ENCODE measurements around the gene FUT1. TPM values are rescaled to one million over a fixed set of nuclear protein-coding genes. Genes with fewer than 3 reads are reported as not detected.
"Not testable (repeated sequence)": the region's sequence is repeated elsewhere in the genome, so short reads cannot be mapped to it uniquely, and the experiment has no call there.

The FUT1 gene
- total and polyA plus RNA-seq, 2 donors = 0.52 to 1.3 TPM

DNA sequence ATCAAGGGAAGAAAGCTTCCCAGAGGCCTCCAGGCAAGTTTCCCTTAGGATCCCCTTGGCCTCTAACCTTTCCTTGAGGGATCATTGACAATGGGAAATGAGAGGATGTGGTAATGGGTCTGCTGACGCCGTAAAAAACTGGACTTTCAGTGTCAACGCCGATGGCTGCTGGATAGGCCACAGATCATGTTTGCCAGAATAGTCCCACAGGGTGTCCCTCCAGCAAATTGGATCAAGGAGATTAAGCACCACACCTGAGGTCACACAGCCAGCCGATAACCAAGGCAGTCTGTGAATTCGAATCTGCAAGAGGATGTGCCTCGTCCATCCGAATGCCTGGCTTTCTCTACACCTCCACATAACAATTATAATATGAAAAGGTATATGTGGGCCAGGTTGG is 40.8 kb upstream of the FUT1 start:
- Histone ChIP-seq H3K9me3 (ENCODE audit: control insufficient read depth in 2 of 2, insufficient read depth in 1 of 2, low read length in 1 of 2) (no peaks in the 10 kb centered on the region), H3K36me3 (ENCODE audit: control insufficient read depth in 2 of 2, insufficient read depth in 2 of 2, low read length in 1 of 2) (no peaks in the 10 kb centered on the region), H3K27me3 (ENCODE audit: control insufficient read depth in 2 of 2, insufficient read depth in 1 of 2, low read length in 1 of 2) (no peaks in the 10 kb centered on the region), H3K4me3 (ENCODE audit: low read length in 2 of 2) (no peak overlapping the region), H3K4me1 (ENCODE audit: control insufficient read depth in 2 of 2, insufficient read depth in 2 of 2, low read length in 2 of 2) (peaks cover 0 to 10% of the 10 kb centered on the region in 2 donors), H3K27ac (ENCODE audit: low read depth in 1 of 2, low read length in 1 of 2) (no peak overlapping the region)
- DNase-seq (ENCODE audit: low read depth in 6 of 9, low spot score in 9 of 9) = no peak
- WGBS = 80% methylated on average over 8 of the region's 8 CpGs

DNA sequence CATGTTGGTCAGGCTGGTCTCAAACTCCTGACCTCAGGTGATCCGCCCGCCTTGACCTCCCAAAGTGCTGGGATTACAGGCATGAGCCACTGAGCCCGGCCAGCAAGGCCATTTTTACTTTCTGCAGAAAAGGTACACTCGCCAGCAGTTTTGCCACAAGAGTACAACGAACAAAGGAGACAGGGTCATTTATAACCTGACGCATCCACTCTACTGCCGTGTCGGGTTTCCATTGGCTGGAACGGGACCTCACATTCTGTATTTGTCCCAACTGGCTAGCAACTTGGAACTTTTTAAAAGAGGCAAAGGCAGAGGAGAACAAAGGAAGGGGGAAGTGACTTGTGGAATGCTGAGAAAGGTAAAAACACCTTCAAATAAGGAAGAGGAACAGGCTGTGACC is 34.9 kb upstream of the FUT1 start:
- WGBS = 97% methylated on average over 9 of the region's 9 CpGs
- H3K27ac ChIP-seq (ENCODE audit: low read depth in 1 of 2, low read length in 1 of 2) = not testable (repeated sequence)

DNA sequence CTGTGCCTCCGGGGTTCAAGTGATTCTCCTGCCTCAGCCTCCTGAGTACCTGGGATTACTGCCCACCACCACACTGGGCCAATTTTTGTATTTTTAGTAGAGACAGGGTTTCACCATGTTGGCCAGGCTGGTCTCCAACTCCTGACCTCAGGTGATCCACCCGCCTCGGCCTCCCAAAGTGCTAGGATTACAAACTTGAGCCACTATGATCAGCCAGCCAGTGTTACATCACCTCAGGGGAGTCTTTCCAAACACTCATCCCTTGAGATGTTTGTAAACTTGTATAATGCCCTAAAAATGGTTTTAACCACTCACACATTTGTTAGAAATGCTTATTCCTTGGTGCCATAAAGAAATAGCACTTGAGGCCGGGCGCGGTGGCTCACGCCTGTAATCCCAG is 34.0 kb upstream of the FUT1 start:
- H3K36me3 ChIP-seq (ENCODE audit: control insufficient read depth in 2 of 2, insufficient read depth in 2 of 2, low read length in 1 of 2) = not testable (repeated sequence)

More for the DNA sequence above, 34.9 kb upstream of the FUT1 start:
- H3K4me1 ChIP-seq (ENCODE audit: control insufficient read depth in 2 of 2, insufficient read depth in 2 of 2, low read length in 2 of 2); H3K9me3 ChIP-seq (ENCODE audit: control insufficient read depth in 2 of 2, insufficient read depth in 1 of 2, low read length in 1 of 2); H3K27me3 ChIP-seq (ENCODE audit: control insufficient read depth in 2 of 2, insufficient read depth in 1 of 2, low read length in 1 of 2); DNase-seq (ENCODE audit: low read depth in 6 of 9, low spot score in 9 of 9); H3K4me3 ChIP-seq (ENCODE audit: low read length in 2 of 2); H3K36me3 ChIP-seq (ENCODE audit: control insufficient read depth in 2 of 2, insufficient read depth in 2 of 2, low read length in 1 of 2): not testable (repeated sequence)

DNA sequence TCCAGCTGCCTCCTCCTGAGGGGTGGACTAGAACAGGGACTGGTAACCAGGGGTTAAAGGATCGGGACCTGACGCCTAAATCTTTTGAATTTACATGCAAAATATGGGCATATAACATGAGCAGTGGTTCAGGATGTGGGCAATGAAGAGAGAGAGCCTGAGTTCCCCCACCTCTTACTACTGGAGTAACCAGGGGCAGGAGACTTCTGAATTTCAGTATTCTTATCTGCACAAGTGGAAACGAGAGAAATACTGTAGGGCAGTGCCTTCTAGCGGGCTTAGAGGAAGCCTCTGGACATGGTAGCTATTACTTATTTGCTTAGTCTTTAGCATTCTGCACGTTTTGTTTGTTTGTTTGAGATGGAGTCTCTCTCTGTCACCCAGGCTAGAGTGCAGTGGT is 32.1 kb upstream of the FUT1 start:
- WGBS = 77% methylated on average over 5 of the region's 5 CpGs
- H3K27me3 ChIP-seq (ENCODE audit: control insufficient read depth in 2 of 2, insufficient read depth in 1 of 2, low read length in 1 of 2) = peaks cover 0 to 14% of the 10 kb centered on the region in 2 donors
- no peaks in the 10 kb centered on the region for H3K9me3 ChIP-seq (ENCODE audit: control insufficient read depth in 2 of 2, insufficient read depth in 1 of 2, low read length in 1 of 2)
- no peaks in the 10 kb centered on the region for H3K36me3 ChIP-seq (ENCODE audit: control insufficient read depth in 2 of 2, insufficient read depth in 2 of 2, low read length in 1 of 2)
- no peak for DNase-seq (ENCODE audit: low read depth in 6 of 9, low spot score in 9 of 9)
- H3K4me3 ChIP-seq (ENCODE audit: low read length in 2 of 2) = no peak overlapping the region
- H3K27ac ChIP-seq (ENCODE audit: low read depth in 1 of 2, low read length in 1 of 2) = no peak overlapping the region
- peaks cover 0 to 6% of the 10 kb centered on the region in 2 donors for H3K4me1 ChIP-seq (ENCODE audit: control insufficient read depth in 2 of 2, insufficient read depth in 2 of 2, low read length in 2 of 2)

More for the DNA sequence above, 34.0 kb upstream of the FUT1 start:
- not testable (repeated sequence) for DNase-seq (ENCODE audit: low read depth in 6 of 9, low spot score in 9 of 9); H3K27ac ChIP-seq (ENCODE audit: low read depth in 1 of 2, low read length in 1 of 2); H3K4me1 ChIP-seq (ENCODE audit: control insufficient read depth in 2 of 2, insufficient read depth in 2 of 2, low read length in 2 of 2); H3K4me3 ChIP-seq (ENCODE audit: low read length in 2 of 2); H3K9me3 ChIP-seq (ENCODE audit: control insufficient read depth in 2 of 2, insufficient read depth in 1 of 2, low read length in 1 of 2)
- H3K27me3 ChIP-seq (ENCODE audit: control insufficient read depth in 2 of 2, insufficient read depth in 1 of 2, low read length in 1 of 2) = peaks cover 0 to 13% of the 10 kb centered on the region in 2 donors
- 97% methylated on average over 7 of the region's 7 CpGs for WGBS

DNA sequence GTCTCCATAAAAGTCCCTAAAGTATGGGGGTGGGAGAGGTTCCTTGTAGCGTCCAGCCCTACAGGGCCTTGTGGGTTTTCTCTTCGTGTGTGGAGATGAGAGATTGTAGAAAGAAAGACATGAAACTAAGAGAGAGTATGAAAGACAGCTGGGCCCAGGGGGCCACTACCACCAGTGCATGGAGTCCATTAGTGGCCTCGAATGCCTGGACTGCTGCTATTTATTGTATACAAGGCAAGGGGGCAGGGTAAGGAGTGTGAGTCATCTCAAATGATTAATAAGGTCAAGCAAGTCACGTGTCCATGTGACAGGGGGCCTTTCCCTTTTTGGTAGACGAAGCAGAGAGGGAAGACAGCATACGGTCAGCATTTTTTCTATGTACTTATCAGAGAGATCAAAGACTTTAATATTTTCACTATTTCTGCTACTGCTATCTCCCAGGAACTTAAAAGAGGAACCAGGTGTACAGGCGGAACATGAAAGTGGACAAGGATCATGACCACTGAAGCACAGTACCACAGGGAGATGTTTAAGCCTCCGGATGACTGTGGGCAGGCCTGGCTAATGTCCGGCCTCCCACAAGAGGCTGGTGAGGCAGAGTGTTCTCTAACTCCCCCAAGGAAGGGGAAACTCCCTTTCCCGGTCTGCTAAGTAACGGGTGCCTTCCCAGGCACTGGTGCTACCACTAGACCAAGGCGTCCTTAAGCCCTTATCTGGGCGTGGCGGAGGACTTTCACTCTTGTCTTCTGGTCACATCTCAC is 28.4 kb upstream of the FUT1 start:
- no peak for DNase-seq (ENCODE audit: low read depth in 6 of 9, low spot score in 9 of 9)
- Histone ChIP-seq H3K27me3 (ENCODE audit: control insufficient read depth in 2 of 2, insufficient read depth in 1 of 2, low read length in 1 of 2) (peaks cover 0 to 12% of the 10 kb centered on the region in 2 donors), H3K4me3 (ENCODE audit: low read length in 2 of 2) (no peak overlapping the region), H3K9me3 (ENCODE audit: control insufficient read depth in 2 of 2, insufficient read depth in 1 of 2, low read length in 1 of 2) (no peaks in the 10 kb centered on the region), H3K36me3 (ENCODE audit: control insufficient read depth in 2 of 2, insufficient read depth in 2 of 2, low read length in 1 of 2) (no peaks in the 10 kb centered on the region), H3K4me1 (ENCODE audit: control insufficient read depth in 2 of 2, insufficient read depth in 2 of 2, low read length in 2 of 2) (peaks cover 0 to 4% of the 10 kb centered on the region in 2 donors), H3K27ac (ENCODE audit: low read depth in 1 of 2, low read length in 1 of 2) (no peak overlapping the region)
- WGBS = 88% methylated on average over 14 of the region's 14 CpGs

DNA sequence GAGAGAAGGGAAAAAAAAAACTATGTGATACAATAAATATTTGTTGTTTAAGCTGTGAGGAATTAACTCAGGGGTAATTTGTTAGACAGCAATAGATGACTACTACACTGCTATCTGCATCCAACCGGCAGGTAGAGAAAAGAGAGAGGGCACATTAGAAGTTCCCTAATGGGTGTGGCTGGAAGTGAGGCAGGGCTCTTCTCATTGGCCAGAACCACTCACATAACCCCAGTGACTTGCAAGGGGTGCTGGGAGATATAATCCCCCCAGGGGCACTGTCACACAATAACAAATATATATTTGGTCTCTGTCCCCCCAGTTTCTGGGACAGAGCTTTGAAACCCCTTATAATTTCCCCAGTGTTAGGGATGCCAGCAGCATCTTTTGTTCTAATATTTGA is 27.2 kb upstream of the FUT1 start:
- no peak for DNase-seq (ENCODE audit: low read depth in 6 of 9, low spot score in 9 of 9)
- H3K9me3 ChIP-seq (ENCODE audit: control insufficient read depth in 2 of 2, insufficient read depth in 1 of 2, low read length in 1 of 2) = no peaks in the 10 kb centered on the region
- peaks cover 0 to 4% of the 10 kb centered on the region in 2 donors for H3K4me1 ChIP-seq (ENCODE audit: control insufficient read depth in 2 of 2, insufficient read depth in 2 of 2, low read length in 2 of 2)
- 74% methylated on average over 1 of the region's 1 CpG for WGBS
- no peaks in the 10 kb centered on the region for H3K36me3 ChIP-seq (ENCODE audit: control insufficient read depth in 2 of 2, insufficient read depth in 2 of 2, low read length in 1 of 2)
- H3K27me3 ChIP-seq (ENCODE audit: control insufficient read depth in 2 of 2, insufficient read depth in 1 of 2, low read length in 1 of 2) = peaks cover 0 to 11% of the 10 kb centered on the region in 2 donors
- H3K27ac ChIP-seq (ENCODE audit: low read depth in 1 of 2, low read length in 1 of 2) = no peak overlapping the region
- H3K4me3 ChIP-seq (ENCODE audit: low read length in 2 of 2) = no peak overlapping the region

DNA sequence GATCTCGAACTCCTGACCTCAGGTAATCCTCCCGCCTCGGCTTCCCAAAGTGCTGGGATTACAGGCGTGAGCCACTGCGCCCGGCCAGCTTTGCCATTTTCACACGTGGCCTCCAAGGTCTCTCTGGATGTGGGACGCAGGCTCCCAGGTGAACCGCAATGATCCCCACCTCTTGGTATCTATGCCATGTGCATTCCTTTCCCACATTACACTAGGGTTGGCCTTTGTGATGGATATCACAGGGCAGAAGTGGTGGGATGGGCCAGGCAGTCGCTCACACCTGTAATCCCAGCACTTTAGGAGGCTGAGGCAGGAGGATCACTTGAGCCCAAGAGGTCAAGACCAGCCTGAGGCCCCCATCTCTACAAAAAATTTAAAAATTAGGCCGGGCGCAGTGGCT is 25.3 kb upstream of the FUT1 start:
- DNase-seq (ENCODE audit: low read depth in 6 of 9, low spot score in 9 of 9) = no peak
- no peaks in the 10 kb centered on the region for H3K9me3 ChIP-seq (ENCODE audit: control insufficient read depth in 2 of 2, insufficient read depth in 1 of 2, low read length in 1 of 2)
- H3K4me3 ChIP-seq (ENCODE audit: low read length in 2 of 2) = no peak overlapping the region
- H3K4me1 ChIP-seq (ENCODE audit: control insufficient read depth in 2 of 2, insufficient read depth in 2 of 2, low read length in 2 of 2) = peaks cover 0 to 4% of the 10 kb centered on the region in 2 donors
- H3K27me3 ChIP-seq (ENCODE audit: control insufficient read depth in 2 of 2, insufficient read depth in 1 of 2, low read length in 1 of 2) = peaks cover 0 to 10% of the 10 kb centered on the region in 2 donors
- H3K36me3 ChIP-seq (ENCODE audit: control insufficient read depth in 2 of 2, insufficient read depth in 2 of 2, low read length in 1 of 2) = no peaks in the 10 kb centered on the region
- WGBS = 97% methylated on average over 12 of the region's 12 CpGs
- no peak overlapping the region for H3K27ac ChIP-seq (ENCODE audit: low read depth in 1 of 2, low read length in 1 of 2)

DNA sequence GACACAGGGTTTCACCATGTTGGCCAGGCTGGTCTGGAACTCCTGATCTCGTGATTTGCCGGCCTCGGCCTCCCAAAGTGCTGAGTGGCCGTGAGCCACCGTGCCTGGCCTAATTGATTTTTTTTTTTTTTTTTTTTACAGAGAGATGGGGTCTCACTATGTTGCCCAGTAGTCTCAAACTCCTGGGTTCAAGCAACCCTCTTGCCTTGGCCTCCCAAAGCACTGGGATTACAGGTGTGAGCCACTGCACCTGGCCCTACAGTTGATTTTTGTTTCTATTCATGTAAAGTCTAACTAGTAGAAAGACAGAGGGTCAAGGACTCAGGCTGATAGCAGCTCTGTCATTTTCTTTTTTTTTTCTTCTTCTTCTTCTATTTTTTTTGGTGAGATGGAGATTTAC is 24.7 kb upstream of the FUT1 start:
- H3K27ac ChIP-seq (ENCODE audit: low read depth in 1 of 2, low read length in 1 of 2) = no peak overlapping the region
- no peak for DNase-seq (ENCODE audit: low read depth in 6 of 9, low spot score in 9 of 9)
- WGBS = 98% methylated on average over 5 of the region's 5 CpGs

DNA sequence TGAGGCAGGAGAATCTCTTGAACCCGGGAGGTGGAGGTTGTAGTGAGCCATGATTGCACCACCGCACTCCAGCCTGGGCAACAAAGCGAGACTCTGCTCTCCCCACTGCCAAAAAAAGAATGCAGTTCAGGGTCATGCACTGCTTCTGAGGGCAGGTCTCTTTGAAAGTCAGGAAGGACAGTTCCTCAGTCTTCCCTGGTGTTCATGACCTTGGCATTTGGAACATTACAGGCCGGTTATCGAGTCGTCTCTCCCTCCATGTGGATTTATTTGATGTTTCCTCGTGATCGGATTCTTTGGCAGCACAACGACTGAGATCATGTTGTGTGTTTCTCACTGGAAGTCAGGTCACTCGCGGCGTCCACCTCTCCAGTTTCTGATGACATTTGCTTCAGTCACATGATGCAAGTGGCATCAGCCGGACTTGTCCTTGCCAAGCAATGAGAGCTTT is 20.1 kb upstream of the FUT1 start:
- H3K4me3 ChIP-seq (ENCODE audit: low read length in 2 of 2) = no peak overlapping the region
- WGBS = 94% methylated on average over 13 of the region's 13 CpGs
- no peak overlapping the region for H3K27ac ChIP-seq (ENCODE audit: low read depth in 1 of 2, low read length in 1 of 2)
- H3K4me1 ChIP-seq (ENCODE audit: control insufficient read depth in 2 of 2, insufficient read depth in 2 of 2, low read length in 2 of 2) = no peaks in the 10 kb centered on the region
- no peak for DNase-seq (ENCODE audit: low read depth in 6 of 9, low spot score in 9 of 9)
- H3K27me3 ChIP-seq (ENCODE audit: control insufficient read depth in 2 of 2, insufficient read depth in 1 of 2, low read length in 1 of 2) = peaks cover 0 to 13% of the 10 kb centered on the region in 2 donors
- no peaks in the 10 kb centered on the region for H3K9me3 ChIP-seq (ENCODE audit: control insufficient read depth in 2 of 2, insufficient read depth in 1 of 2, low read length in 1 of 2)
- H3K36me3 ChIP-seq (ENCODE audit: control insufficient read depth in 2 of 2, insufficient read depth in 2 of 2, low read length in 1 of 2) = no peaks in the 10 kb centered on the region

More for the DNA sequence above, 24.7 kb upstream of the FUT1 start:
- no peaks in the 10 kb centered on the region for H3K36me3 ChIP-seq (ENCODE audit: control insufficient read depth in 2 of 2, insufficient read depth in 2 of 2, low read length in 1 of 2)
- H3K4me1 ChIP-seq (ENCODE audit: control insufficient read depth in 2 of 2, insufficient read depth in 2 of 2, low read length in 2 of 2) = peaks cover 0 to 4% of the 10 kb centered on the region in 2 donors
- H3K27me3 ChIP-seq (ENCODE audit: control insufficient read depth in 2 of 2, insufficient read depth in 1 of 2, low read length in 1 of 2) = peaks cover 0 to 4% of the 10 kb centered on the region in 2 donors
- no peak overlapping the region for H3K4me3 ChIP-seq (ENCODE audit: low read length in 2 of 2)
- no peaks in the 10 kb centered on the region for H3K9me3 ChIP-seq (ENCODE audit: control insufficient read depth in 2 of 2, insufficient read depth in 1 of 2, low read length in 1 of 2)
